ENCODE data around the gene NTNG1. TPM values are rescaled to one million over a fixed set of nuclear protein-coding genes. Genes with fewer than 3 reads are reported as not detected.

The NTNG1 gene
- total RNA-seq, 2 experiments from 2014 or later, result 1.1 TPM; not detected in 1

GRCh38 chr1:107358619-107359327 lies 217.9 kb downstream of the NTNG1 start:
- CTCF ChIA-PET, result no interaction called here
- H3K4me1 Mint-ChIP-seq, result no peaks in the 10 kb centered on the region
- H3K36me3 Mint-ChIP-seq, result no peaks in the 10 kb centered on the region
- no peak overlapping the region for H3K27ac Mint-ChIP-seq
- H3K27me3 Mint-ChIP-seq, result no peaks in the 10 kb centered on the region
- no peaks in the 10 kb centered on the region for H3K9me3 Mint-ChIP-seq (ENCODE audit: low read depth)
- H3K4me3 Mint-ChIP-seq, result no peak overlapping the region
- DNase-seq, result no peak
- ATAC-seq, result no peak

DNA sequence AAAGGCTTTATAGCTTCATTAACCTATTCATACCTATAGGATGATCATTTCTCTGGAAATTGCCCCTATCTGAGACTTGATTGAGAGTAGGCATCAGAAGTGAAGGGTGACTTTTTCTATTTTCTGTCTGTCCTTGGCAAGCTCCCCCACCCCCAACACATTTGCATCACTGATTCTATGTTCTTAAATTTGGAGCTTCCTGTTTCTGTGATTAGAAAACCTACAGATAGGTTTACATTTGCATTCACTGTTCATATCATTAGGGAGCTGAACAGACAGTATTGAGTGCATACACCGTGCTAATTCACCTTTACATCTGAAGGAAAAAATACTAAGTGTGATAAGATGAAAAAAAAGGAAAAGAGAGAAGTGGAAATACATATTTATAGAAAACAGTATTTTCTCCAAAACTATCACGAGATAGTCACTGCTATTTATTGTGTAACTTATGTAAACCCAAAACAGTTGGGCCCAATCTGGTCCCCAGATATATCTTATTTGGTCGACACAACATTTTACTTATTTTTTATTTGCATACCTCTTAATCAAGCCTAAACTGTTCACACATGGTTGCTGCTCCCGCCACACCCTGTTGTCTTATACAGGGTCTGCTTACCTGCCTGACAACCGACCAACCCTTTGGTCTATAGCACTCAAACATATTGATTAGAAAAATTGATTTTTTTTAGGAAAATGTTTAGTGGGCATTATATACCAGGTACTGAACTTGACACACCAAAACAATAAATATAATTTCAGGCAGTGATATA lies 218.8 kb downstream of the NTNG1 start:
- Mint-ChIP-seq H3K27me3 (no peaks in the 10 kb centered on the region), H3K4me3 (no peak overlapping the region), H3K27ac (no peak overlapping the region), H3K4me1 (no peaks in the 10 kb centered on the region), H3K36me3 (no peaks in the 10 kb centered on the region), H3K9me3 (ENCODE audit: low read depth) (no peaks in the 10 kb centered on the region)
- CTCF ChIA-PET, result no interaction called here
- ATAC-seq (no peak), DNase-seq (no peak)

GRCh38 chr1:107362468-107363140 lies 221.8 kb downstream of the NTNG1 start:
- CTCF ChIA-PET, result no interaction called here
- Mint-ChIP-seq H3K4me1 (no peaks in the 10 kb centered on the region), H3K9me3 (ENCODE audit: low read depth) (no peaks in the 10 kb centered on the region), H3K27me3 (no peaks in the 10 kb centered on the region), H3K27ac (no peak overlapping the region), H3K4me3 (no peak overlapping the region), H3K36me3 (no peaks in the 10 kb centered on the region)
- DNase-seq (no peak), ATAC-seq (no peak)

DNA sequence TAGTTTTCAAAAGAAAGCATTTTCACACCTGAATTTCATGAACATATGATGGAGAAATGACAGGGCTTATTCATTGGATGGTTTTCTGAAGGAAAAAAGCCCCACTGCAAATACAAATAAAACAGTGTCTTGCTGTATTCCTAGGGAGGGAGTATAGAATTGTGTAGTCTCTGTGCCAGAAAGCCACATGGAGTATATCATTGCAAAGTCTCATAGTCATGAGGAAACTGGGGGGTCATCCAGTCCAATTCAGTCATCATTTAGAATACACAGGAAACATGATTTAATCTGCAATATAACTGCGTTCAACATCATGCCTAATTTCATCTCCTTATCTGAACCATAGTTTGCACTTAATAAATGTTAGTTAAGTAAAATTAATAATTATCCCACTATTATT lies 222.3 kb downstream of the NTNG1 start:
- no peaks in the 10 kb centered on the region for H3K36me3 Mint-ChIP-seq

GRCh38 chr1:107365527-107366240 lies 224.8 kb downstream of the NTNG1 start:
- CTCF ChIA-PET, result no interaction called here
- no peak for DNase-seq
- Mint-ChIP-seq H3K36me3 (no peaks in the 10 kb centered on the region), H3K27me3 (no peaks in the 10 kb centered on the region), H3K9me3 (ENCODE audit: low read depth) (no peaks in the 10 kb centered on the region), H3K4me3 (no peak overlapping the region), H3K4me1 (no peaks in the 10 kb centered on the region), H3K27ac (no peak overlapping the region)
- ATAC-seq, result no peak

More for the DNA sequence above, 222.3 kb downstream of the NTNG1 start:
- Mint-ChIP-seq H3K9me3 (ENCODE audit: low read depth) (no peaks in the 10 kb centered on the region), H3K27me3 (no peaks in the 10 kb centered on the region), H3K4me3 (no peak overlapping the region), H3K27ac (no peak overlapping the region), H3K4me1 (no peaks in the 10 kb centered on the region)
- ATAC-seq (no peak), DNase-seq (no peak)
- CTCF ChIA-PET, result no interaction called here

DNA sequence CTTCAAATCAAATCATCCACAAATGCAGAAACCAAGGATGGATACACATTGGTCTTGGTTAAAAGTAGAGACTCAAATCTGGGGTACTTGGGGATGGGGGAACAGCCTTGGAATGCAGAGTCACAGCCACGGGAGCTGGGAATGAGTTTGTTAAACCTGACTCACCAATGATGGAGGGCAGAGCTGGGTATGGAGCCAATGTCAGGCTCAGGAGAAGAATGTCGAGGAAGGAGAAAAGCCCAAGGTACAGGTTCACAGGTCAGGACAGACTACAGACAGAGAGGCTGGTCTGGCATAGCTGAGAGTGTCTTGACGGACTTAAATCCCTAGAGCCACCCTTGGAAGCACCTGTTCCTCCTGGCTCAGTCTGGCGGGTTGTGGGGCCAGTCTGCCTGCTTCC lies 237.6 kb downstream of the NTNG1 start:
- Mint-ChIP-seq H3K4me3 (no peak overlapping the region), H3K4me1 (no peaks in the 10 kb centered on the region), H3K9me3 (ENCODE audit: low read depth) (no peaks in the 10 kb centered on the region), H3K27me3 (no peaks in the 10 kb centered on the region), H3K36me3 (no peaks in the 10 kb centered on the region), H3K27ac (no peak overlapping the region)
- ATAC-seq, result no peak
- CTCF ChIA-PET, result no interaction called here
- DNase-seq, result no peak

DNA sequence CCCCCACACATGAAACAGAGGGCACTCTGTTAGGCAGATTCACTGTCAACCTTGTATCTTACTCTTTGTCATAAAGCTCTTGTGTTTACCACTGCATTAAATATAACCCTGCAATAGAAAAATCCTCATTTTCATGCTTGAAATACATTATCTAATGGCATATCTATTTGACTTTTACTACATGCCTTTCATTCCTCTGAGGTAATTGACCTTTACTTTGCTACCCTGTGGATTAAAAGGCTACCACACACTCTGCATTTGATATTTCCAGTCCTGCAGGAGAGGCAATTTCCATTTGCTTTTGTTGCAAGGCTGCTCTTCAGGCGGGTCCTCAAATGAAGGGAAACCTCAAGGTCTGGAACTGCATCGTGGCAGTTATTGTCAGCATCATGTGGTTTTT lies 238.0 kb downstream of the NTNG1 start:
- Mint-ChIP-seq H3K36me3 (no peaks in the 10 kb centered on the region), H3K27me3 (no peaks in the 10 kb centered on the region), H3K4me3 (no peak overlapping the region), H3K4me1 (no peaks in the 10 kb centered on the region), H3K27ac (no peak overlapping the region), H3K9me3 (ENCODE audit: low read depth) (no peaks in the 10 kb centered on the region)
- ATAC-seq, result no peak
- CTCF ChIA-PET, result no interaction called here
- DNase-seq, result no peak

DNA sequence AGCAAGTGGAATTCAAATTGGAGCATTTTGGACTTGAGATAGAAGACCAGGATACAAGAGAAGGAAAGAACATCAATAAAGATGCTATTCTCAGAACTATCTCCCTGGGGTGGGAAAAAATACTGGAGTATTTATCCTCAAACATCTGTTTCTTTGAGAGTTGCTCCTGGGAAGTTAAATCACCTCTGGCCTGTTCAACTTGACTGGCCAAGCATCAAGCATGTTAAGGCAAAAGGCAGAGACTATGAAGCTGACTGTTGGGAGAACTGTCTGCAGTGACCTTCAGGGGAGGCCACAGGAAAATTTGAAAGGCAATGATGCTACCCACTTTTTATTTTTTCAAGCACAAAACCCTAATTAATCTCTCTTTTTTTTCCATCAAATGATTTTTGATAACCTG lies 239.0 kb downstream of the NTNG1 start:
- H3K4me3 Mint-ChIP-seq, result no peak overlapping the region
- CTCF ChIA-PET, result no interaction called here
- no peaks in the 10 kb centered on the region for H3K9me3 Mint-ChIP-seq (ENCODE audit: low read depth)
- H3K36me3 Mint-ChIP-seq, result no peaks in the 10 kb centered on the region
- no peaks in the 10 kb centered on the region for H3K4me1 Mint-ChIP-seq
- DNase-seq (no peak), ATAC-seq (no peak)
- H3K27me3 Mint-ChIP-seq, result no peaks in the 10 kb centered on the region
- H3K27ac Mint-ChIP-seq, result no peak overlapping the region

DNA sequence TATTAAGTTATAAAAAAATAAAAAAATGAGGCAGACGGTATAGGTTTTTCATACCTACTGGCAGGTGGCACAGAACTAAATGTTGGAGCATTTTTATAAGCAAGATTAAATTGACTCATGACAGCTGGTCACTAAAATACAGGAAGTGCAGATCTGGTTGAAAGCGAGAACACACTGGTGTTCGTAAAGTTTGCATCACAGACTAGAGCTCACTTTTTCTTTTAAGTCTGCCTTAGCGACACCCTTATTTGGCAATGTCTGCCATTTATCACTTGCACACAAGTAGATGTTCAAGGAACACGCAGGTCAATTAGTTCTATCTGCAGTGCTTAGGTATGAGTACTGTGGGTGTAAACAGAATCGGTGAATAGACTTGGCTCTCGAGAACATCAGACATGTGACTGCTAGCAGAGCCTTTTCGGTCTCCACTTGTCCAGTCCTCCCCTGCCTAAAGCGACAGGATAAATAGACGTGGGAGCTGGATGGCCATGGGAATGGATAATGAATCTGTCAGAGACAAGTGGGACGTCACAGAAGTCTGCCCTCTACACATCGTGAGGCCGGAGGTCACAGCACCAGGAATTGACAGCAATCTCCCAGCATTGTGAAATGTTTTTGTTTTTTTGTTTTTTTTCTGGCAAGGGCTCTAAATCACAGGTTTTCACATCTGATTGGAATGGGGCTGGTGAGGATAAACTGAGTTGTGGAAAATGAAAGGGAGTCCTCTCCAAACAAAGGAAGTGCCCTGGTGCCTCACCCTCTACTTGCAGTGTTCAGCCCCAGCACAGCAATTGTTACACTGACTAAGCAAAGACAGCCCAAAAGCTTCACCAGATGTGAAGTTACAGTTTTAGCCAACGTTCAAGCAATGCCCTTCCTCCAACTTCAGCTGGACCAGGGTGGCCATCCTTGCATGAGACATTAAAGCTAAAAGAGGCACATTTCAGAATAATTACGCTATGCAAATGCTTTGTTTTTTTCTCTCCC lies 248.9 kb downstream of the NTNG1 start:
- CTCF ChIA-PET, result interaction anchor here (0.7 kb wide), 1 partner anchor 51 kb away, joined by 3 read pairs; no protein-coding TSS in a partner anchor
- H3K4me1 Mint-ChIP-seq, result no peaks in the 10 kb centered on the region
- no peak for DNase-seq

DNA sequence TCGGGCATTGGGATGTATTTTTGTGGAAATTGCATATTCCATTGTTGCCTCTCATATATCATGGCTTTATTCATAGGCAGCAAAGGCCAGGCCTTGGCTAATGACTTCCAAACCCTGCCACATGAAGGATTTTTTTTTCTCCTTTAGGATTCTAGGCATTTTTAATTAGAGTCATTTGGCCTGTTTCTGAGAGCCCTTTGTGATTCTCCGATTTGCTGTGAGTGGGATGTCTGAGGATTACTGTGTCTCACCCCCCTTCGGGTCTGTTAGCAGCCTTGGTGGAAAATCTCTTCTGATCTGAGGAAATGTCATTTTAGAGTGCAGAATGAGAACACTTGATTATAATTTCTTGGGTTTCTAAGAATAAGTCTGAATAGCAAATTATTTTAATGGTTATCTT lies 253.5 kb downstream of the NTNG1 start:
- Mint-ChIP-seq H3K27ac (no peak overlapping the region), H3K36me3 (no peaks in the 10 kb centered on the region), H3K4me3 (no peak overlapping the region), H3K9me3 (ENCODE audit: low read depth) (no peaks in the 10 kb centered on the region), H3K27me3 (no peaks in the 10 kb centered on the region), H3K4me1 (no peaks in the 10 kb centered on the region)
- no peak for DNase-seq
- ATAC-seq, result no peak
- CTCF ChIA-PET, result no interaction called here

More for the DNA sequence above, 248.9 kb downstream of the NTNG1 start:
- no peaks in the 10 kb centered on the region for H3K36me3 Mint-ChIP-seq
- H3K27ac Mint-ChIP-seq, result no peak overlapping the region
- H3K9me3 Mint-ChIP-seq (ENCODE audit: low read depth), result no peaks in the 10 kb centered on the region
- H3K27me3 Mint-ChIP-seq, result no peaks in the 10 kb centered on the region
- no peak overlapping the region for H3K4me3 Mint-ChIP-seq
- ATAC-seq, result no peak

DNA sequence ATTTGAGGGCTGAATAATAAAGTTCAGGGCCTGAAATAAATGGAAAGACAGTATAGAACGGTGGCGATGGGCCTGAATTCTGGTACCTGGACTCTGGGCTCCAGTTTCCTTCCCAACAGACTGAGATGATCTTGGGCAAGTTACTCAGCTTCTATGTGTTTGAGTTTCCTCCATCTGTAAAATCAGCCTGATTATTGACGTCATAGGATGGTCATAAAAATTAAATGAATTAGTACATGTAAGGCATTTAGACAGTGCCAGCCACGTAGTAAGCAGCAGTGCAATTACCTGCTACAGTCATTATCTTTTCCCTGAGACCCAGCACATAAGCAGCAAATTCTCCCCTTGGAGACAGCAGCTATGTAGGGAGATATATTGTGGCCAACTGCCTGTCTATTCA lies 260.9 kb downstream of the NTNG1 start:
- Mint-ChIP-seq H3K27me3 (no peaks in the 10 kb centered on the region), H3K4me1 (no peaks in the 10 kb centered on the region), H3K9me3 (ENCODE audit: low read depth) (no peaks in the 10 kb centered on the region), H3K4me3 (no peak overlapping the region), H3K27ac (no peak overlapping the region), H3K36me3 (no peaks in the 10 kb centered on the region)
- no peak for ATAC-seq
- CTCF ChIA-PET, result no interaction called here
- DNase-seq, result no peak

DNA sequence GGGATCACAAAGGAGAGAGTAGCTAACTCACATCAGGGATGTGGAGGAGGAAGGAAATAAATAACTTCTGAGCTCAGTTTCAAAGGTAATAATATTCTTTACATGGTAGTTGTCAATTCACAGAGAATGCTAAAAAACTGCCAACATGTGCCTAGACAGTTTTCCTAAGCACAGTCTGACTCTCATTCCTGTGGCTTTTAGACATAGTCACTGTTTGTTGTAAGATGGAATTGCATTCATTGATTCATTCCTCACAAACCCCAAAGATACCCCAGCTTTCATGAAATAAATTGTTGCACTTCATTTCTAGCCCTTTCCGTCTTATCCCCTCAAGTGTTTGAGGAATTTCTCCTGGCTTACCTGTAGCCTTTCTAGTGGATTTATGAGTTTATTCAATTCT lies 263.9 kb downstream of the NTNG1 start:
- Mint-ChIP-seq H3K27ac (no peak overlapping the region), H3K4me3 (no peak overlapping the region), H3K4me1 (no peaks in the 10 kb centered on the region), H3K36me3 (no peaks in the 10 kb centered on the region), H3K9me3 (ENCODE audit: low read depth) (no peaks in the 10 kb centered on the region), H3K27me3 (no peaks in the 10 kb centered on the region)
- ATAC-seq (no peak), DNase-seq (no peak)
- CTCF ChIA-PET, result no interaction called here

GRCh38 chr1:107405236-107405635 lies 264.4 kb downstream of the NTNG1 start:
- CTCF ChIA-PET, result no interaction called here
- Mint-ChIP-seq H3K36me3 (no peaks in the 10 kb centered on the region), H3K4me1 (no peaks in the 10 kb centered on the region), H3K4me3 (no peak overlapping the region), H3K27ac (no peak overlapping the region), H3K27me3 (no peaks in the 10 kb centered on the region), H3K9me3 (ENCODE audit: low read depth) (no peaks in the 10 kb centered on the region)
- DNase-seq (no peak), ATAC-seq (no peak)
